HG03520 (cell line): ENCODE measurements around the gene RSAD2.

Experiments used
- ATAC-seq: cut with Tn5 transposase; IDR thresholded peaks from one replicate; pipeline ENCODE4 v1.9.1; 2021; ENCODE audit warnings: mild to moderate bottlenecking, moderate library complexity; ENCODE audit not compliant: unreplicated experiment

Gene RSAD2

GRCh38 chr2:6863792-6864191 lies 13.8 kb upstream of the RSAD2 start:
- ATAC-seq, result no peak

GRCh38 chr2:6864231-6864754 lies 13.3 kb upstream of the RSAD2 start:
- no peak for ATAC-seq

GRCh38 chr2:6864923-6865345 lies 12.6 kb upstream of the RSAD2 start:
- ATAC-seq, result peak; percentile 18

GRCh38 chr2:6865346-6866274 lies 12.0 kb upstream of the RSAD2 start, which contains the start of gene CMPK2:
Gene CMPK2, minus strand, starts transcription at chr2:6865907. Its CDS starts 211 bp downstream, at chr2:6865696.
- peak; percentile 77 for ATAC-seq

GRCh38 chr2:6866275-6866671 lies 11.3 kb upstream of the RSAD2 start:
- no peak for ATAC-seq

GRCh38 chr2:6866982-6867381 lies 10.6 kb upstream of the RSAD2 start:
- ATAC-seq, result no peak

GRCh38 chr2:6872394-6872793 lies 5.2 kb upstream of the RSAD2 start:
- ATAC-seq, result peak; percentile 85

- no peak for ATAC-seq
Measured at GRCh38 chr2:6874032-6874431, 3.5 kb upstream of the RSAD2 start.

- ATAC-seq, result no peak
Measured at GRCh38 chr2:6876309-6876708, 1.3 kb upstream of the RSAD2 start.

- ATAC-seq, result no peak
Measured at GRCh38 chr2:6878549-6878948, 972 bp downstream of the RSAD2 start.

- no peak for ATAC-seq
Measured at GRCh38 chr2:6879011-6879410, 1.4 kb downstream of the RSAD2 start.

GRCh38 chr2:6880200-6880733 lies 2.7 kb downstream of the RSAD2 start:
- no peak for ATAC-seq

GRCh38 chr2:6881046-6881445 lies 3.5 kb downstream of the RSAD2 start:
- ATAC-seq, result no peak

GRCh38 chr2:6881516-6881915 lies 3.9 kb downstream of the RSAD2 start:
- no peak for ATAC-seq

GRCh38 chr2:6883448-6884122 lies 6.0 kb downstream of the RSAD2 start:
- ATAC-seq, result no peak

GRCh38 chr2:6885551-6885950 lies 8.0 kb downstream of the RSAD2 start:
- ATAC-seq, result no peak

GRCh38 chr2:6885968-6886367 lies 8.4 kb downstream of the RSAD2 start:
- no peak for ATAC-seq

GRCh38 chr2:6887751-6888192 lies 10.2 kb downstream of the RSAD2 start:
- no peak for ATAC-seq

- no peak for ATAC-seq
Measured at GRCh38 chr2:6888724-6889123, 11.1 kb downstream of the RSAD2 start.

- ATAC-seq, result no peak
Measured at GRCh38 chr2:6893876-6894482, 16.4 kb downstream of the RSAD2 start.
